GM18873 (cell line): ENCODE measurements around the gene NAT16.

Experiments used
- ATAC-seq: cut with Tn5 transposase; IDR thresholded peaks from one replicate; pipeline ENCODE4 v1.9.1; 2021; ENCODE audit warnings: mild to moderate bottlenecking, moderate library complexity, moderate number of reproducible peaks; ENCODE audit not compliant: unreplicated experiment, low FRiP score

The NAT16 gene

GRCh38 chr7:101172854-101173751 lies 7.0 kb downstream of the NAT16 start:
- no peak for ATAC-seq

- no peak for ATAC-seq
Observed at GRCh38 chr7:101172005-101172853, 7.9 kb downstream of the NAT16 start.

GRCh38 chr7:101171442-101171837 lies 8.7 kb downstream of the NAT16 start:
- no peak for ATAC-seq

- no peak for ATAC-seq
Observed at GRCh38 chr7:101170617-101171441, 9.3 kb downstream of the NAT16 start.

GRCh38 chr7:101169838-101170551 lies 10.1 kb downstream of the NAT16 start:
- no peak for ATAC-seq

- ATAC-seq = no peak
Observed at GRCh38 chr7:101169110-101169837, 10.8 kb downstream of the NAT16 start.

GRCh38 chr7:101168412-101169049 lies 11.6 kb downstream of the NAT16 start:
- ATAC-seq = no peak

GRCh38 chr7:101167645-101168411 lies 12.3 kb downstream of the NAT16 start:
- no peak for ATAC-seq

- ATAC-seq = no peak
Observed at GRCh38 chr7:101166909-101167644, 13.0 kb downstream of the NAT16 start.

- ATAC-seq = no peak
Observed at GRCh38 chr7:101166648-101166908, 13.5 kb downstream of the NAT16 start.

- ATAC-seq = no peak
Observed at GRCh38 chr7:101165958-101166647, 14.0 kb downstream of the NAT16 start.

- ATAC-seq = peak; percentile 72
Observed at GRCh38 chr7:101165075-101165957, 14.8 kb downstream of the NAT16 start, which contains the start of gene VGF. Gene VGF, minus strand, starts transcription at chr7:101165569. Its CDS starts 726 bp downstream, at chr7:101164843.

- no peak for ATAC-seq
Observed at GRCh38 chr7:101164071-101164840, 15.8 kb downstream of the NAT16 start.

- no peak for ATAC-seq
Observed at GRCh38 chr7:101163279-101164070, 16.6 kb downstream of the NAT16 start.
